IMR-90 (cell line): ENCODE data around the gene AKNA. TPM values are rescaled to one million over a fixed set of nuclear protein-coding genes. Genes with fewer than 3 reads are reported as not detected.
A peak's percentile ranks its signal among the peaks of the same experiment; 100 is the strongest.

ENCODE experiments used
- ATAC-seq: fragments of 200-7000 bp; cut with Tn5 transposase; 2 replicates; pipeline ENCODE4 v1.9.1; 2020; ENCODE audit warnings: low read depth, mild to moderate bottlenecking, moderate library complexity
- BruUV-seq: library from RNA; stranded (reverse); fragments of 400-500 nt; replicated peaks from 2 replicates; lab custom pipeline; 2021; lab: Mats Ljungman, UMichigan
- CTCF ChIA-PET: fragments of 300-600 bp; formaldehyde crosslinking; extraction: SDS; loops from one replicate; lab custom pipeline; 2021; ENCODE audit warnings: antibody characterized with exemption; lab: Yijun Ruan, JAX
- POLR2A ChIA-PET: fragments of 300-600 bp; sonication (Branson Sonifier 250); formaldehyde crosslinking; loops from one replicate; lab custom pipeline; 2022; ENCODE audit warnings: antibody characterized with exemption; ENCODE audit not compliant: unreplicated experiment; lab: Charles Lee
- DNase-seq: peaks from one replicate; pipeline ENCODE4 v3.0.0; 2013
- H2AFZ ChIP-seq: replicated peaks from 2 replicates; pipeline ENCODE3; 2013; ENCODE audit warnings: low read length, mild to moderate bottlenecking; ENCODE audit not compliant: poor library complexity
- H2AK5ac ChIP-seq: 2 replicates; pipeline ENCODE4 v1.6.1; 2013; ENCODE audit warnings: low read depth, low read length, inconsistent platforms
- H2AK9ac ChIP-seq: replicated peaks from 2 replicates; pipeline ENCODE3; 2013; ENCODE audit warnings: mild to moderate bottlenecking, low read depth, low read length, moderate library complexity; ENCODE audit not compliant: poor library complexity
- H2BK120ac ChIP-seq: 2 replicates; pipeline ENCODE4 v1.6.1; 2013; ENCODE audit warnings: low read depth, low read length, inconsistent platforms
- H2BK15ac ChIP-seq: 3 replicates; pipeline ENCODE4 v1.6.1; 2013; ENCODE audit warnings: low read depth, low read length, inconsistent platforms
- H2BK20ac ChIP-seq: 2 replicates; pipeline ENCODE4 v1.6.1; 2013; ENCODE audit warnings: low read depth, mild to moderate bottlenecking, inconsistent platforms, low read length, moderate library complexity
- H2BK5ac ChIP-seq: 2 replicates; pipeline ENCODE4 v1.6.1; 2013; ENCODE audit warnings: mild to moderate bottlenecking, low read depth, low read length, inconsistent platforms; ENCODE audit not compliant: poor library complexity, severe bottlenecking
- H3K14ac ChIP-seq: replicated peaks from 2 replicates; pipeline ENCODE4 v1.6.1; 2013; ENCODE audit warnings: low read depth, low read length, inconsistent platforms
- H3K18ac ChIP-seq: 2 replicates; pipeline ENCODE4 v1.6.1; 2013; ENCODE audit warnings: low read depth, low read length, control low read depth
- H3K23ac ChIP-seq: 2 replicates; pipeline ENCODE4 v1.6.1; 2013; ENCODE audit warnings: low read depth, low read length, inconsistent platforms
- H3K27ac ChIP-seq: 2 replicates; pipeline ENCODE4 v1.5.1; 2013; ENCODE audit warnings: mild to moderate bottlenecking, control low read depth, low read length; ENCODE audit not compliant: insufficient read depth
- H3K27me3 ChIP-seq: 2 replicates; pipeline ENCODE4 v1.6.1; 2013; ENCODE audit warnings: low read length; ENCODE audit not compliant: control insufficient read depth, insufficient read depth
- H3K36me3 ChIP-seq: 2 replicates; pipeline ENCODE4 v1.6.1; 2013; ENCODE audit warnings: low read length, mixed read lengths; ENCODE audit not compliant: control insufficient read depth, insufficient read depth
- H3K4ac ChIP-seq: 2 replicates; pipeline ENCODE4 v1.6.1; 2013; ENCODE audit warnings: low read depth, low read length, inconsistent platforms
- H3K4me1 ChIP-seq: 2 replicates; pipeline ENCODE4 v1.6.1; 2013; ENCODE audit warnings: low read length, mixed read lengths; ENCODE audit not compliant: control insufficient read depth, insufficient read depth
- H3K4me2 ChIP-seq: 2 replicates; pipeline ENCODE4 v1.6.1; 2013; ENCODE audit warnings: low read depth, mild to moderate bottlenecking, control low read depth, low read length, moderate library complexity
- H3K4me3 ChIP-seq: 2 replicates; pipeline ENCODE4 v1.5.1; 2013; ENCODE audit warnings: low read depth, mild to moderate bottlenecking, control low read depth, low read length, moderate library complexity; ENCODE audit not compliant: insufficient read depth
- H3K56ac ChIP-seq: 2 replicates; pipeline ENCODE4 v1.6.1; 2013; ENCODE audit warnings: low read length, inconsistent platforms; ENCODE audit not compliant: insufficient read depth; ENCODE audit errors: extremely low read depth
- H3K79me1 ChIP-seq, 2 experiments: 2 replicates each; pipeline ENCODE4 v1.6.1; 2013; ENCODE audit warnings: low read length in 2 of 2, inconsistent platforms in 1 of 2, low read depth in 1 of 2
- H3K9ac ChIP-seq: 2 replicates; pipeline ENCODE4 v1.6.1; 2013; ENCODE audit warnings: low read depth, low read length, control low read depth
- H3K9me1 ChIP-seq: 2 replicates; pipeline ENCODE4 v1.6.1; 2013; ENCODE audit warnings: low read length, inconsistent platforms; ENCODE audit not compliant: insufficient read depth
- H3K9me3 ChIP-seq: 2 replicates; pipeline ENCODE4 v1.6.1; 2013; ENCODE audit warnings: low read length; ENCODE audit not compliant: control insufficient read depth, insufficient read depth
- H4K20me1 ChIP-seq: 2 replicates; pipeline ENCODE4 v1.6.1; 2013; ENCODE audit warnings: low read length, inconsistent platforms; ENCODE audit not compliant: insufficient read depth
- H4K5ac ChIP-seq: 2 replicates; pipeline ENCODE4 v1.6.1; 2013; ENCODE audit warnings: mild to moderate bottlenecking, low read depth, low read length, control low read depth
- H4K8ac ChIP-seq, 2 experiments: 2 replicates each; pipeline ENCODE4 v1.6.1; 2013; ENCODE audit warnings: low read depth in 2 of 2, low read length in 2 of 2, control low read depth in 1 of 2, inconsistent platforms in 1 of 2
- H4K91ac ChIP-seq: 2 replicates; pipeline ENCODE4 v1.6.1; 2013; ENCODE audit warnings: low read depth, low read length, inconsistent platforms; ENCODE audit not compliant: insufficient read depth
- RAD21 ChIP-seq: IDR thresholded peaks from 2 replicates; pipeline ENCODE4 v1.6.1; 2012; ENCODE audit warnings: low read length, improper control_type of control experiment
- RCOR1 ChIP-seq: IDR thresholded peaks from 2 replicates; pipeline ENCODE4 v1.6.1; 2012; ENCODE audit warnings: mild to moderate bottlenecking, low read length, improper control_type of control experiment; ENCODE audit not compliant: insufficient replicate concordance
- WGBS, 2 experiments: methylation state at CpG; one replicate each; pipeline versions ENCODE4 v1.1.5 to v1.1.7; 2013; ENCODE audit warnings: missing lambda C conversion rate in 2 of 2; ENCODE audit not compliant: insufficient read length in 1 of 2; ENCODE audit errors: extremely low coverage in 2 of 2; 5-methylcytosine and 5-hydroxymethylcytosine counted together
- dilution Hi-C: fragments of 300-500 bp; cut with HindIII; formaldehyde crosslinking; loops from one replicate; pipeline ENCODE4 v1.14.3; 2018; ENCODE audit warnings: low sequenced_read_pairs; ENCODE audit not compliant: unreplicated experiment
- in situ Hi-C: fragments of 300-500 bp; cut with MboI; formaldehyde crosslinking; loops from 3 replicates; pipeline ENCODE4 v1.14.3; 2019; ENCODE audit warnings: low sequenced_read_pairs, inconsistent platforms, mixed read lengths
- intact Hi-C: fragments of 100-400 bp; cut with micrococcal nuclease; formaldehyde crosslinking; loops from 2 replicates; pipeline ENCODE4 v1.10.0; 2022
- polyA plus RNA-seq, 3 experiments: library from polyadenylated mRNA; depleted of rRNA; stranded (reverse); fragments of >200 nt; gene quantifications; 2 replicates each; pipeline ENCODE4 v1.2.3, GENCODE V29; 2012; ENCODE audit warnings: low replicate concordance in 1 of 3
- total RNA-seq: library from RNA; depleted of rRNA; stranded (reverse); fragments of >200 nt; gene quantifications from 2 replicates; pipeline ENCODE4 v1.2.3, GENCODE V29; 2012
- TF ChIP-seq, protein P1 (sequence below): fragments of 150-350 bp; IDR thresholded peaks from 2 replicates; pipeline ENCODE4 v1.6.1; 2016; ENCODE audit warnings: low read depth, mild to moderate bottlenecking, low read length, moderate library complexity, borderline replicate concordance
- TF ChIP-seq, protein P2 (sequence below): fragments of 150-350 bp; IDR thresholded peaks from 2 replicates; pipeline ENCODE4 v1.6.1; 2017; ENCODE audit warnings: mild to moderate bottlenecking, antibody characterized with exemption, low read length, low read depth

AKNA gene
- total and polyA plus RNA-seq, 2 of the 4 experiments (the other 2 are of a cell fraction): 2.7 to 7.3 TPM

DNA sequence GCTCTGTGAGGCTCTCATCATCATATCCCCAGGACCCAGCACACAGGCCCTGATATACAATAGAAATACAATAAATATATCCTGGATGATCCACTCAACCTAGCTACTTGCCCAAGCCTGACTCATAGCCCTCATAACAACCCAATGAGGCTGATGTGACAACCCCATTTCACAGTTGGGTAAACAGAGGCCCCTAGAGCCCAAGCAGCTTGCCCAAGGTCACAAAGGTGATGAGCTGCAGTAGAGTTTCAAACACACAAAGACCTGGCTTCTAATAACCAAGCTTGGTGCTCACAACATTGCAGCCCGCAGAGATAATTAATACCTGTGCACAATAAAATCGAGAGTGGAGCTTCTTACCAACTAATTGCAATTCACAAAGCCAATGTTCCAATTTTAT, 3.2 kb upstream of the AKNA start:
- dilution Hi-C loops (no loop called here), intact Hi-C loops (no loop called here), in situ Hi-C loops (no loop called here)
- Histone ChIP-seq H4K91ac (no peak overlapping the region), H2AK9ac (no peak overlapping the region), H2AFZ (no peak overlapping the region), H2BK5ac (no peak overlapping the region), H3K79me1 (peaks cover 10 to 30% of the 10 kb centered on the region in 2 experiments; a peak in 3 of 4 replicates), H2BK120ac (no peak overlapping the region), H3K27me3 (no peaks in the 10 kb centered on the region), H4K5ac (no peak overlapping the region), H2BK15ac (no peak overlapping the region), H2AK5ac (no peak overlapping the region), H3K36me3 (no peaks in the 10 kb centered on the region), H3K56ac (no peak overlapping the region), H3K4me2 (no peak overlapping the region), H3K4ac (no peak overlapping the region), H3K18ac (no peak overlapping the region), H3K9me1 (peaks cover 12% of the 10 kb centered on the region), H4K8ac (no peak overlapping the region), H2BK20ac (no peak overlapping the region), H3K14ac (no peak overlapping the region), H3K23ac (no peak overlapping the region), H3K27ac (no peak overlapping the region), H3K9ac (no peak overlapping the region), H3K9me3 (no peaks in the 10 kb centered on the region), H3K4me3 (no peak overlapping the region), H4K20me1 (peaks cover 6% of the 10 kb centered on the region; the same call in 1 of the 2 replicates), H3K4me1 (peaks cover 23% of the 10 kb centered on the region)
- ATAC-seq (no peak), DNase-seq (peak; percentile 18)
- no TSS peak for BruUV-seq
- POLR2A ChIA-PET: no interaction called here
- CTCF ChIA-PET: interaction anchor here (1.1 kb wide), 1 partner anchor 15 kb away, joined by 3 read pairs; no protein-coding TSS in a partner anchor
- no CpG with 5 or more reads among the region's 2 CpGs for WGBS, 2 experiments
- TF ChIP-seq, protein P1, sequence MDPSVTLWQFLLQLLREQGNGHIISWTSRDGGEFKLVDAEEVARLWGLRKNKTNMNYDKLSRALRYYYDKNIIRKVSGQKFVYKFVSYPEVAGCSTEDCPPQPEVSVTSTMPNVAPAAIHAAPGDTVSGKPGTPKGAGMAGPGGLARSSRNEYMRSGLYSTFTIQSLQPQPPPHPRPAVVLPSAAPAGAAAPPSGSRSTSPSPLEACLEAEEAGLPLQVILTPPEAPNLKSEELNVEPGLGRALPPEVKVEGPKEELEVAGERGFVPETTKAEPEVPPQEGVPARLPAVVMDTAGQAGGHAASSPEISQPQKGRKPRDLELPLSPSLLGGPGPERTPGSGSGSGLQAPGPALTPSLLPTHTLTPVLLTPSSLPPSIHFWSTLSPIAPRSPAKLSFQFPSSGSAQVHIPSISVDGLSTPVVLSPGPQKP: no peak
- no peak for TF ChIP-seq RAD21
- TF ChIP-seq, protein P2, sequence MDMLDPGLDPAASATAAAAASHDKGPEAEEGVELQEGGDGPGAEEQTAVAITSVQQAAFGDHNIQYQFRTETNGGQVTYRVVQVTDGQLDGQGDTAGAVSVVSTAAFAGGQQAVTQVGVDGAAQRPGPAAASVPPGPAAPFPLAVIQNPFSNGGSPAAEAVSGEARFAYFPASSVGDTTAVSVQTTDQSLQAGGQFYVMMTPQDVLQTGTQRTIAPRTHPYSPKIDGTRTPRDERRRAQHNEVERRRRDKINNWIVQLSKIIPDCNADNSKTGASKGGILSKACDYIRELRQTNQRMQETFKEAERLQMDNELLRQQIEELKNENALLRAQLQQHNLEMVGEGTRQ: no peak
- TF ChIP-seq RCOR1: peak; percentile 65
